Heart left ventricle (tissue), 16 donors: Measurements from ENCODE around the gene SORBS2. TPM values are rescaled to one million over a fixed set of nuclear protein-coding genes. Genes with fewer than 3 reads are reported as not detected.

Source experiments
- ATAC-seq, 4 donors: fragments of 200-7000 bp; cut with Tn5 transposase; one replicate each; pipeline ENCODE4 v1.9.1; 2020 to 2022; ENCODE audit warnings: moderate library complexity in 4 of 4, mild to moderate bottlenecking in 3 of 4, moderate number of reproducible peaks in 1 of 4
- DNase-seq, 5 donors: peaks; one replicate each; pipeline ENCODE4 v3.0.0-alpha.2; 2020
- H3K27ac ChIP-seq, 12 donors: fragments of 200-600 bp; sonication (generic) in 4 of 12; one replicate each; pipeline versions ENCODE4 v1.5.0 to v1.8.0; 2016 to 2022; ENCODE audit warnings: mild to moderate bottlenecking in 2 of 12
- H3K27me3 ChIP-seq, 9 donors: fragments of 200-600 bp; sonication (generic) in 2 of 9; one replicate each; pipeline versions ENCODE4 v1.5.1 to v1.8.0; 2016 to 2022; ENCODE audit warnings: mild to moderate bottlenecking in 3 of 9
- H3K36me3 ChIP-seq, 9 donors: fragments of 200-600 bp; sonication (generic) in 2 of 9; one replicate each; pipeline versions ENCODE4 v1.5.0 to v1.8.0; 2018 to 2022; ENCODE audit warnings: mild to moderate bottlenecking in 2 of 9
- H3K4me1 ChIP-seq, 12 donors: fragments of 200-600 bp; sonication (generic) in 4 of 12; one replicate each; pipeline versions ENCODE4 v1.5.0 to v1.8.0; 2016 to 2022; ENCODE audit warnings: mild to moderate bottlenecking in 3 of 12
- H3K4me3 ChIP-seq, 12 donors: fragments of 200-600 bp; sonication (generic) in 4 of 12; one replicate each; pipeline versions ENCODE4 v1.5.0 to v1.8.0; 2017 to 2022; ENCODE audit warnings: mild to moderate bottlenecking in 9 of 12, moderate library complexity in 4 of 12
- H3K9me3 ChIP-seq, 12 donors: fragments of 200-600 bp; sonication (generic) in 4 of 12; one replicate each; pipeline versions ENCODE4 v1.5.0 to v1.8.0; 2016 to 2022; ENCODE audit warnings: mild to moderate bottlenecking in 1 of 12
- POLR2A ChIP-seq, 2 donors: fragments of 450-650 bp; IDR thresholded peaks; one replicate each; pipeline ENCODE4 v1.6.1; 2017; ENCODE audit warnings: antibody characterized with exemption in 2 of 2, mild to moderate bottlenecking in 2 of 2, moderate library complexity in 2 of 2
- WGBS, 4 donors: extraction: QIAGEN DNeasy Blood & Tissue Kit in 2 of 4; methylation state at CpG; one replicate each; pipeline versions ENCODE4 v1.1.5 to v1.1.7; 2013 to 2018; 5-methylcytosine and 5-hydroxymethylcytosine counted together
- intact Hi-C, 10 donors: fragments of 100-400 bp; cut with DNase I; formaldehyde crosslinking; loops; one replicate each; pipeline versions ENCODE4 v1.11.1 to v1.14.2; 2022
- polyA plus RNA-seq, 2 donors: library from polyadenylated mRNA; stranded (reverse); fragments of 200-250 nt; gene quantifications; one replicate each; pipeline ENCODE4 v1.2.3, GENCODE V29; 2013
- total RNA-seq, 9 donors: library from RNA; depleted of rRNA in 2 of 9; stranded (reverse); fragments of >200 nt in 2 of 9; fragmentation: NEBNext Ultra II Directional in 3 of 9; extraction: Animal tissue kit (Norgen Biotek cat#: 25700) in 3 of 9; gene quantifications; one replicate each; pipeline versions ENCODE4 v1.1.0 to v1.2.4, GENCODE V29; 2016 to 2023
- TF ChIP-seq, protein P1 (sequence below), 12 donors: fragments of 200-600 bp; sonication (generic) in 4 of 12; IDR thresholded peaks; one replicate each; pipeline versions ENCODE4 v1.5.0 to v1.8.0; 2018 to 2022; ENCODE audit warnings: antibody characterized with exemption in 12 of 12, mild to moderate bottlenecking in 5 of 12
- donor health status: ischemic (EF 13 %, LVEDD 7.1; RV severe dilation, severe dysfunction).
- donor health status: healthy with polysubstance abuse.
- donor health status: DM: no; HTN: yes; CAD: no.
- donor health status: DM: no; HTN: no; CAD: no.
- donor health status: ischemic (EF 25% LVEDD 6.9; RV normal size, moderate dysfunction).
- donor health status: ischemic (EF 25% LVEDD 5.7; RV mildly dilated, moderate dysfunction).
- donor health status: healthy.
- donor health status: DM: yes; HTN: yes; CAD: no.
- donor health status: ischemic (EF 35%, LVEDD 5.7; RV mildly dilated, moderate dysfunction).
- donor health status: nonischemic (EF 11% LVEDD 7.7; RV severe dilation, severe dysfunction).
- donor health status: DM: yes; HTN: yes; CAD: no.
- donor health status: PGD.
- donor health status: ischemic (EF 29% LVEDD 5.4; RV normal size, mild dysfunction).
- donor health status: nonischemic (EF 23%, LVEDD 6.1; RV moderate dilation, normal function).

The SORBS2 gene
- total and polyA plus RNA-seq, 11 donors = 254 to 2,158 (median 1,369) TPM

DNA sequence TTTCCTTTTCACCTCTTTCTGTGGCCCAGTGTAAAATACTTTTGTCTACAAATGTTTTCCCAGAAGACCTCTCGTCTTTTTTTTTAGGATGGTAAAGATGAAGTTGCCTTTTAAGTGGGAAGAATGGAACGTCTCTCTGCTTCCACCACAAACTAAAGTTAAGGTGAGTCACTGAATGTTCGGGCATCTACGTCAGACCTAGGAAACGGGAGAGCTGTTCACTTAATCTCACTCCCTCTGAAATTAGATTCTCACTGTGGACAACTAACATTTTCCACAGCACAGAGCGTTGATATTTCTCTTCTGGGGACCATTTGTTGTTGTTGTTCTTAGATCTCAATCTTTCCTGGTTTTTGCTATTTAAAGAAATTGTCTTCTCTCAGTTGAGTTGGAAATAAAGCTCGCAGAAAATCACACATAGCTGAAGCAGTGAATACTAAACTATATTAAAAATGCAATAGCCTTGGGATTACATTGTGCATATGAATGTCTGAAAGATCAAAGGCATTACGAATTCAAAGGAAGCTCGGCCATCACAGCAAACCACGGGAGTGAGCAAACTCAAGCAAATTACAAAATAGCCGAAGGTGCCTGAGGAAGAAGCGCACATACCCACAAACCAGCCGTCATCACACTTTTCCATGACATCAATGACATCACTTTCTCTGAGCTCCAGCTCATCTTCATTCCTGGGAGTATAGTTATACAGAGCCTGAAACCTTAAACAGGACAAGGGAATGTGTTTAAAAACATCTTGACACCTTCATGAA, 222.7 kb downstream of the SORBS2 start:
- H3K4me1 ChIP-seq = peaks cover 0 to 25% (median 8%) of the 10 kb centered on the region in 12 donors
- H3K27me3 ChIP-seq = peaks cover 0 to 9% (median 0%) of the 10 kb centered on the region in 9 donors
- WGBS, 4 donors = 80 to 89% (median 83%) methylated on average over 13 of the region's 13 CpGs
- H3K36me3 ChIP-seq = peaks cover 0 to 56% (median 12%) of the 10 kb centered on the region in 9 donors
- intact Hi-C loops = loop anchor here in 1 of 10 donors (5.0 kb wide), 1 partner anchor 52 kb away; the partner anchor contains the start of gene PDLIM3
- TF ChIP-seq, protein P1, sequence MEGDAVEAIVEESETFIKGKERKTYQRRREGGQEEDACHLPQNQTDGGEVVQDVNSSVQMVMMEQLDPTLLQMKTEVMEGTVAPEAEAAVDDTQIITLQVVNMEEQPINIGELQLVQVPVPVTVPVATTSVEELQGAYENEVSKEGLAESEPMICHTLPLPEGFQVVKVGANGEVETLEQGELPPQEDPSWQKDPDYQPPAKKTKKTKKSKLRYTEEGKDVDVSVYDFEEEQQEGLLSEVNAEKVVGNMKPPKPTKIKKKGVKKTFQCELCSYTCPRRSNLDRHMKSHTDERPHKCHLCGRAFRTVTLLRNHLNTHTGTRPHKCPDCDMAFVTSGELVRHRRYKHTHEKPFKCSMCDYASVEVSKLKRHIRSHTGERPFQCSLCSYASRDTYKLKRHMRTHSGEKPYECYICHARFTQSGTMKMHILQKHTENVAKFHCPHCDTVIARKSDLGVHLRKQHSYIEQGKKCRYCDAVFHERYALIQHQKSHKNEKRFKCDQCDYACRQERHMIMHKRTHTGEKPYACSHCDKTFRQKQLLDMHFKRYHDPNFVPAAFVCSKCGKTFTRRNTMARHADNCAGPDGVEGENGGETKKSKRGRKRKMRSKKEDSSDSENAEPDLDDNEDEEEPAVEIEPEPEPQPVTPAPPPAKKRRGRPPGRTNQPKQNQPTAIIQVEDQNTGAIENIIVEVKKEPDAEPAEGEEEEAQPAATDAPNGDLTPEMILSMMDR (IDR thresholded peaks at IDR 0.05) = no peak
- peak overlapping the region in 6 of 12 donors; percentile 6 to 88 (median 27) for H3K27ac ChIP-seq
- H3K9me3 ChIP-seq = no peaks in the 10 kb centered on the region
- H3K4me3 ChIP-seq = no peak overlapping the region
- ATAC-seq (peak in 3 of 4 donors; percentile 19 to 37 (median 20)), DNase-seq (no peak)

DNA sequence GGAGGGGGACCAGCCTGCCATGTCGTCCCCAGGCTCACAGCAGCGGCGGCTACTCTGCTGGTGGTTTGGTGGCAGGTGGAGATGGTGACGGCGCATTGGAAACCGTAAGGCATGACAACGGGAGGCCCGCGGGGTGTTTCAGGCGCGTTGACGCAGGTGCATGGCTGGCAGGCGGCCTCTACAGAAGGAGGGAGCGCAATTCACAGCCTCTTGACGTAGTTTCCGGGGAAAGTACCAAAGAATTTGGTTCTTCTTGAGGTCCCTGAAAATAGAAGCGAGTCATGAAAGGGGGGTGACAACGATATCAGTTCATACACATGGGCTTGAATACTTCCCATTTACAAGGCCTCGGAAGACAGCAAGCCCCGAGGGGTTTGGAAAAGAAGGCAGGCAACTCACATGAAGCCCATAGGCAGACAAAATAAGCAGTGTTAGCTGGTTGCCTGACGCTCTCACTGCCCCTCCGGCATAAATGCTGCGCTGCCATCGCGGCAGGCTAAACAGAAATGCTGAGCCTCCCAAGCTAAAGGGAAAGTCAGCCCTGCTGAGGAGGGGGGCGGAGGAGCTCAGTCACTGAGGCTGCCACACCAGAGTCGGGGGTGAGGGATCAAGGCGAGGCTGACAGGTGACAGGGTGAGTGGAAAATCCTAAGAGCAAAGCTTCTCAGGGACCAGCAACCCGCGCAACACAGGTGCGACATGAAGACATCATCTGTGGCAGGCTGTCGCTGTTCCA, 224.4 kb downstream of the SORBS2 start:
- 48 to 67% (median 62%) methylated on average over 32 of the region's 32 CpGs for WGBS, 4 donors
- H3K27ac ChIP-seq = peak overlapping the region in 8 of 12 donors; percentile 3 to 88 (median 42)
- peak in 2 of 5 donors; percentile 31 to 84 for DNase-seq

DNA sequence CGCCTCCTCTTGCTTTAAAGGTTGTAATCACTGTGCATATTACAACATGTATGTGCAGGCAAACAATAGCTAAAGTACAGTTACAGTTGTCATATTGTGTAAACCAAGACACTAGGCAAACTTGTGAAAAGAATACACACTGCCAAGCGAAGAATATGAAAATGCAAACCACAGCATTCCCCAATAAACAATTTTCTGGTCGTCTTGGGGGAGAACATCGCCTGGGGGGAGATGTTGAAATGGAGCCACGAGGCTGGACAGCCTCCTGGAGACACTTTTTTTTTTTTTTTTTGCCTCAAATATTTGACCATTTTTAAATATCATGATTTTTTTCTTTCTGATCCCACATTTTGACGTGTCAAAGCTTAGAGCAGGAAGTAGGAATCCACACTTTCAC, 225.0 kb downstream of the SORBS2 start:
- peak overlapping the region in 1 of 12 donors; percentile 23 for H3K4me3 ChIP-seq
- ATAC-seq (no peak), DNase-seq (no peak)
- no peaks in the 10 kb centered on the region for H3K9me3 ChIP-seq
- H3K36me3 ChIP-seq = peaks cover 0 to 40% (median 12%) of the 10 kb centered on the region in 9 donors
- peak overlapping the region in 4 of 12 donors; percentile 38 to 88 (median 56) for H3K27ac ChIP-seq
- H3K27me3 ChIP-seq = peaks cover 0 to 9% (median 0%) of the 10 kb centered on the region in 9 donors
- WGBS, 4 donors = 64 to 81% (median 80%) methylated on average over 6 of the region's 6 CpGs
- intact Hi-C loops = loop anchor here in 1 of 10 donors (5.0 kb wide), 1 partner anchor 50 kb away; the partner anchor contains the start of gene PDLIM3
- H3K4me1 ChIP-seq = peaks cover 0 to 18% (median 5%) of the 10 kb centered on the region in 12 donors
- TF ChIP-seq, protein P1 (IDR thresholded peaks at IDR 0.05) = no peak
- TF ChIP-seq POLR2A (IDR thresholded peaks at IDR 0.05) = no peak

More for the DNA sequence above, 224.4 kb downstream of the SORBS2 start:
- ATAC-seq = peak in 3 of 4 donors; percentile 36 to 64 (median 40)
- TF ChIP-seq, protein P1 (IDR thresholded peaks at IDR 0.05) = no peak
- no peak for TF ChIP-seq POLR2A (IDR thresholded peaks at IDR 0.05)
- intact Hi-C loops = loop anchor here in 1 of 10 donors (5.0 kb wide), 1 partner anchor 50 kb away; the partner anchor contains the start of gene PDLIM3
- Histone ChIP-seq H3K36me3 (peaks cover 0 to 40% (median 12%) of the 10 kb centered on the region in 9 donors), H3K4me1 (peaks cover 0 to 22% (median 5%) of the 10 kb centered on the region in 12 donors), H3K27me3 (peaks cover 0 to 9% (median 0%) of the 10 kb centered on the region in 9 donors), H3K9me3 (no peaks in the 10 kb centered on the region), H3K4me3 (peak overlapping the region in 1 of 12 donors; percentile 23)
